RWPE1 (cell line): ENCODE results near the gene RIPK1.

Experiments used
- CTCF ChIA-PET: fragments of 350-600 bp; sonication (Branson Sonifier 250); formaldehyde crosslinking; extraction: SDS; loops from one replicate; lab custom pipeline; 2021; lab: Yijun Ruan, JAX
- POLR2A ChIA-PET: fragments of 400-600 bp; formaldehyde crosslinking; extraction: SDS; loops from one replicate; lab custom pipeline; 2020; ENCODE audit warnings: antibody characterized with exemption; ENCODE audit not compliant: low non-redundant PET; lab: Yijun Ruan, JAX
- DNase-seq: peaks from one replicate; pipeline ENCODE4 v3.0.0; 2012; ENCODE audit warnings: low spot score
- H3K27ac ChIP-seq: fragments of 450-650 bp; 2 replicates; pipeline ENCODE4 v1.5.1; 2017
- TF ChIP-seq, protein P1 (sequence below): fragments of 450-650 bp; conservative IDR thresholded peaks from 2 replicates; pipeline ENCODE4 v1.5.1; 2017; ENCODE audit warnings: low read depth, mild to moderate bottlenecking

RIPK1 gene

DNA sequence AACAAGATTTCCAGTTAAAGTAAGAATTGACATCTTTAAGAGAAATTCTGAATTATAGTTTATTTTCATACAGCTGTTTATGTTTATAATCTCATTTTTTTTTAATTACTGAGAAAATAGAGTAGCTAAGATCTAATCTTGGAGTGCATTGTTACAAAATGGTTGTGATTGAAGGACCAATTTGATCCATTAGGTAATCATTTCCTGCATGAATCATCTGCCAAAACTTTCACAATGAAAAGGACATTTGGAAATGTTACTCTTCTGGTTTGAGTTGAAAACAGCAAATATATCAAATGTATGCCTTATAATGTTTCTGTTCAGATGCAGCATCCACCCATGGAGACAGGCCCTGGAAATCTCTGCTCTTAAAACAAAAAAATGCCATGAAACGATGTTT, 70.0 kb downstream of the RIPK1 start:
- H3K27ac ChIP-seq: peak overlapping the region; percentile 88
- ChIA-PET POLR2A (interaction anchor here (0.9 kb wide), 1 partner anchor 19 kb away, joined by 3 read pairs; the partner anchor contains the start of gene TUBB2A), CTCF (interaction anchor here (1.4 kb wide), 1 partner anchor 113 kb away, joined by 4 read pairs; no protein-coding TSS in a partner anchor)
- TF ChIP-seq, protein P1, sequence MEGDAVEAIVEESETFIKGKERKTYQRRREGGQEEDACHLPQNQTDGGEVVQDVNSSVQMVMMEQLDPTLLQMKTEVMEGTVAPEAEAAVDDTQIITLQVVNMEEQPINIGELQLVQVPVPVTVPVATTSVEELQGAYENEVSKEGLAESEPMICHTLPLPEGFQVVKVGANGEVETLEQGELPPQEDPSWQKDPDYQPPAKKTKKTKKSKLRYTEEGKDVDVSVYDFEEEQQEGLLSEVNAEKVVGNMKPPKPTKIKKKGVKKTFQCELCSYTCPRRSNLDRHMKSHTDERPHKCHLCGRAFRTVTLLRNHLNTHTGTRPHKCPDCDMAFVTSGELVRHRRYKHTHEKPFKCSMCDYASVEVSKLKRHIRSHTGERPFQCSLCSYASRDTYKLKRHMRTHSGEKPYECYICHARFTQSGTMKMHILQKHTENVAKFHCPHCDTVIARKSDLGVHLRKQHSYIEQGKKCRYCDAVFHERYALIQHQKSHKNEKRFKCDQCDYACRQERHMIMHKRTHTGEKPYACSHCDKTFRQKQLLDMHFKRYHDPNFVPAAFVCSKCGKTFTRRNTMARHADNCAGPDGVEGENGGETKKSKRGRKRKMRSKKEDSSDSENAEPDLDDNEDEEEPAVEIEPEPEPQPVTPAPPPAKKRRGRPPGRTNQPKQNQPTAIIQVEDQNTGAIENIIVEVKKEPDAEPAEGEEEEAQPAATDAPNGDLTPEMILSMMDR: no peak
- DNase-seq: peak; percentile 51

- POLR2A ChIA-PET: interaction anchor here (0.9 kb wide), 1 partner anchor 18 kb away, joined by 3 read pairs; the partner anchor contains the start of gene TUBB2A
- H3K27ac ChIP-seq: peak overlapping the region; percentile 88
- peak; percentile 79 for DNase-seq
- CTCF ChIA-PET: interaction anchor here (0.7 to 1.4 kb wide), 4 partner anchors 9 to 112 kb away, joined by 3 to 4 read pairs (median 3); no protein-coding TSS in a partner anchor
- TF ChIP-seq, protein P1: no peak
Measured at GRCh38 chr6:3139090-3139903, 71.0 kb downstream of the RIPK1 start.

- H3K27ac ChIP-seq: peak overlapping the region; percentile 88
- DNase-seq: no peak
- POLR2A ChIA-PET: no interaction called here
- CTCF ChIA-PET: interaction anchor here (0.7 to 1.2 kb wide), 3 partner anchors 8 to 18 kb away, joined by 3 read pairs; no protein-coding TSS in a partner anchor
- TF ChIP-seq, protein P1: no peak
Measured at GRCh38 chr6:3140201-3140600, 71.9 kb downstream of the RIPK1 start.

DNA sequence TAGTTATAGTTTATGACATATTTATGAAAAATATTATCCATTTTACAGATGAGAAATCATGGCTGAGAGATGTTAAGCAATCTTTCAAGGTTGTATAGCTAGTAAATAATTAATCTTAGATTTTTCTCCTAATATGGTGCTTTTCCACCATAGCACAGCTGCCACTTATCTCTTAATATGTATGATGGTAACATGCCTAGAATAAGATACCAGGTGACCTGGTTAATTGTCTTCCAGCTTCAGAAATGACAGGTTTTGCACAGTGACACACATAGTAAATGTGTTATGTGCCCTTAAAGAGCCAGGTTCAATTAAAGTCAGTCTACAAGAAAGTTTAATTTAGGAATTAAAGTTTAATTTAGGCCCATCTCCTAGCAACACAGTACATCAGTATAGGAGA, 74.2 kb downstream of the RIPK1 start:
- TF ChIP-seq, protein P1: no peak
- H3K27ac ChIP-seq: no peak overlapping the region
- no peak for DNase-seq
- ChIA-PET POLR2A (no interaction called here), CTCF (interaction anchor here (0.7 kb wide), 1 partner anchor 826 kb away, joined by 3 read pairs; no protein-coding TSS in a partner anchor)

- ChIA-PET CTCF (interaction anchor here (0.7 kb wide), 1 partner anchor 825 kb away, joined by 3 read pairs; no protein-coding TSS in a partner anchor), POLR2A (no interaction called here)
- no peak for DNase-seq
- H3K27ac ChIP-seq: no peak overlapping the region
- TF ChIP-seq, protein P1: no peak
Measured at GRCh38 chr6:3143158-3143557, 74.9 kb downstream of the RIPK1 start.

GRCh38 chr6:3144571-3144970, 76.3 kb downstream of the RIPK1 start:
- POLR2A ChIA-PET: no interaction called here

More at GRCh38 chr6:3144571-3144970, 76.3 kb downstream of the RIPK1 start:
- no peak for DNase-seq
- CTCF ChIA-PET: interaction anchor here (0.7 kb wide), 1 partner anchor 77 kb away, joined by 3 read pairs; no protein-coding TSS in a partner anchor
- H3K27ac ChIP-seq: no peak overlapping the region
- TF ChIP-seq, protein P1: no peak
